Liver (tissue), 3 donors: ENCODE data around the gene UBE2C.

ENCODE experiments used
- EGR1 ChIP-seq, 2 donors: IDR thresholded peaks; 2 replicates each; pipeline ENCODE4 v1.6.1; 2016 to 2018; ENCODE audit warnings: antibody characterized with exemption in 2 of 2, low read depth in 2 of 2
- FOXA1 ChIP-seq: IDR thresholded peaks from 2 replicates; pipeline ENCODE4 v1.6.1; 2016; ENCODE audit warnings: antibody characterized with exemption
- GABPA ChIP-seq, 2 donors: IDR thresholded peaks in 1 of 2; conservative IDR thresholded peaks in 1 of 2; 2 replicates each; pipeline ENCODE4 v1.6.1; 2016; ENCODE audit warnings: antibody characterized with exemption in 2 of 2, mild to moderate bottlenecking in 1 of 2, moderate library complexity in 1 of 2
- RAD21 ChIP-seq, 2 donors: IDR thresholded peaks; 2 replicates each; pipeline ENCODE4 v1.6.1; 2016; ENCODE audit warnings: antibody characterized with exemption in 2 of 2, mild to moderate bottlenecking in 2 of 2
- RXRA ChIP-seq, 2 donors: IDR thresholded peaks; 2 replicates each; pipeline ENCODE4 v1.6.1; 2017 to 2018; ENCODE audit warnings: antibody characterized with exemption in 2 of 2, mild to moderate bottlenecking in 1 of 2
- SP1 ChIP-seq: IDR thresholded peaks from 2 replicates; pipeline ENCODE4 v1.6.1; 2018; ENCODE audit warnings: antibody characterized with exemption, mild to moderate bottlenecking
- TAF1 ChIP-seq: conservative IDR thresholded peaks from 2 replicates; pipeline ENCODE4 v1.6.1; 2016; ENCODE audit warnings: antibody characterized with exemption, mild to moderate bottlenecking
- YY1 ChIP-seq: IDR thresholded peaks from 2 replicates; pipeline ENCODE4 v1.6.1; 2016; ENCODE audit warnings: antibody characterized with exemption, mild to moderate bottlenecking
- TF ChIP-seq, protein P1 (sequence below): fragments of 150-350 bp; IDR thresholded peaks from 2 replicates; pipeline ENCODE4 v1.5.1; 2017; ENCODE audit warnings: improper control_type of control experiment, low read depth, low read length; ENCODE audit not compliant: missing input control
- TF ChIP-seq, protein P2 (sequence below): IDR thresholded peaks from 2 replicates; pipeline ENCODE4 v1.6.1; 2016; ENCODE audit warnings: antibody characterized with exemption
- TF ChIP-seq, protein P3 (sequence below): IDR thresholded peaks from 2 replicates; pipeline ENCODE4 v1.6.1; 2016; ENCODE audit warnings: antibody characterized with exemption, mild to moderate bottlenecking
- TF ChIP-seq, protein P4 (sequence below): IDR thresholded peaks from 2 replicates; pipeline ENCODE4 v1.6.1; 2016; ENCODE audit warnings: antibody characterized with exemption
- donor health status: healthy.
- donor health status: healthy.

DNA sequence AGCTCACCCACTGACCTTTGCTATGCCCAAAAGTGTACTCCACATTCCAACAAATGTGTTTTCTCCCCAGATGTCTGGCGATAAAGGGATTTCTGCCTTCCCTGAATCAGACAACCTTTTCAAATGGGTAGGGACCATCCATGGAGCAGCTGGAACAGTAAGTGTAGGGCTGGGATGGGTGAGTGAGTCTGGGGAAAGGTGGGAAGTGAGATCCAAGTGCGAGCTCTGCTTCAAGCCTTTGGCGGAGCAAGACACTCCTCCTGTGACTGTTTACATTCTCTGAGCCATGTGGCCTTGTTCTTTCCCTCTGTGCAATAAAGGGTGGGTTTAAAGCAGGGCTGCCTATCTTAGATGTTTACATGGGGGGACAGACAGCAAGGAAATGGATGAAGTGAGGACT is 1.9 kb downstream of the UBE2C start:
- TF ChIP-seq, protein P1, sequence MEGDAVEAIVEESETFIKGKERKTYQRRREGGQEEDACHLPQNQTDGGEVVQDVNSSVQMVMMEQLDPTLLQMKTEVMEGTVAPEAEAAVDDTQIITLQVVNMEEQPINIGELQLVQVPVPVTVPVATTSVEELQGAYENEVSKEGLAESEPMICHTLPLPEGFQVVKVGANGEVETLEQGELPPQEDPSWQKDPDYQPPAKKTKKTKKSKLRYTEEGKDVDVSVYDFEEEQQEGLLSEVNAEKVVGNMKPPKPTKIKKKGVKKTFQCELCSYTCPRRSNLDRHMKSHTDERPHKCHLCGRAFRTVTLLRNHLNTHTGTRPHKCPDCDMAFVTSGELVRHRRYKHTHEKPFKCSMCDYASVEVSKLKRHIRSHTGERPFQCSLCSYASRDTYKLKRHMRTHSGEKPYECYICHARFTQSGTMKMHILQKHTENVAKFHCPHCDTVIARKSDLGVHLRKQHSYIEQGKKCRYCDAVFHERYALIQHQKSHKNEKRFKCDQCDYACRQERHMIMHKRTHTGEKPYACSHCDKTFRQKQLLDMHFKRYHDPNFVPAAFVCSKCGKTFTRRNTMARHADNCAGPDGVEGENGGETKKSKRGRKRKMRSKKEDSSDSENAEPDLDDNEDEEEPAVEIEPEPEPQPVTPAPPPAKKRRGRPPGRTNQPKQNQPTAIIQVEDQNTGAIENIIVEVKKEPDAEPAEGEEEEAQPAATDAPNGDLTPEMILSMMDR = no peak
- TF ChIP-seq RXRA (IDR thresholded peaks at IDR 0.05) (no peak), GABPA (IDR thresholded peaks at IDR 0.05 in 1 of 2, conservative IDR thresholded peaks at IDR 0.05 in 1 of 2) (no peak), SP1 (no peak), YY1 (no peak), TAF1 (no peak), EGR1 (IDR thresholded peaks at IDR 0.05; ENCODE audit: low read depth in 2 of 2) (no peak), RAD21 (IDR thresholded peaks at IDR 0.05) (no peak), FOXA1 (no peak)
- TF ChIP-seq, protein P2, sequence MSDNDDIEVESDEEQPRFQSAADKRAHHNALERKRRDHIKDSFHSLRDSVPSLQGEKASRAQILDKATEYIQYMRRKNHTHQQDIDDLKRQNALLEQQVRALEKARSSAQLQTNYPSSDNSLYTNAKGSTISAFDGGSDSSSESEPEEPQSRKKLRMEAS = no peak
- TF ChIP-seq, protein P3, sequence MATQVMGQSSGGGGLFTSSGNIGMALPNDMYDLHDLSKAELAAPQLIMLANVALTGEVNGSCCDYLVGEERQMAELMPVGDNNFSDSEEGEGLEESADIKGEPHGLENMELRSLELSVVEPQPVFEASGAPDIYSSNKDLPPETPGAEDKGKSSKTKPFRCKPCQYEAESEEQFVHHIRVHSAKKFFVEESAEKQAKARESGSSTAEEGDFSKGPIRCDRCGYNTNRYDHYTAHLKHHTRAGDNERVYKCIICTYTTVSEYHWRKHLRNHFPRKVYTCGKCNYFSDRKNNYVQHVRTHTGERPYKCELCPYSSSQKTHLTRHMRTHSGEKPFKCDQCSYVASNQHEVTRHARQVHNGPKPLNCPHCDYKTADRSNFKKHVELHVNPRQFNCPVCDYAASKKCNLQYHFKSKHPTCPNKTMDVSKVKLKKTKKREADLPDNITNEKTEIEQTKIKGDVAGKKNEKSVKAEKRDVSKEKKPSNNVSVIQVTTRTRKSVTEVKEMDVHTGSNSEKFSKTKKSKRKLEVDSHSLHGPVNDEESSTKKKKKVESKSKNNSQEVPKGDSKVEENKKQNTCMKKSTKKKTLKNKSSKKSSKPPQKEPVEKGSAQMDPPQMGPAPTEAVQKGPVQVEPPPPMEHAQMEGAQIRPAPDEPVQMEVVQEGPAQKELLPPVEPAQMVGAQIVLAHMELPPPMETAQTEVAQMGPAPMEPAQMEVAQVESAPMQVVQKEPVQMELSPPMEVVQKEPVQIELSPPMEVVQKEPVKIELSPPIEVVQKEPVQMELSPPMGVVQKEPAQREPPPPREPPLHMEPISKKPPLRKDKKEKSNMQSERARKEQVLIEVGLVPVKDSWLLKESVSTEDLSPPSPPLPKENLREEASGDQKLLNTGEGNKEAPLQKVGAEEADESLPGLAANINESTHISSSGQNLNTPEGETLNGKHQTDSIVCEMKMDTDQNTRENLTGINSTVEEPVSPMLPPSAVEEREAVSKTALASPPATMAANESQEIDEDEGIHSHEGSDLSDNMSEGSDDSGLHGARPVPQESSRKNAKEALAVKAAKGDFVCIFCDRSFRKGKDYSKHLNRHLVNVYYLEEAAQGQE = no peak
- TF ChIP-seq, protein P4, sequence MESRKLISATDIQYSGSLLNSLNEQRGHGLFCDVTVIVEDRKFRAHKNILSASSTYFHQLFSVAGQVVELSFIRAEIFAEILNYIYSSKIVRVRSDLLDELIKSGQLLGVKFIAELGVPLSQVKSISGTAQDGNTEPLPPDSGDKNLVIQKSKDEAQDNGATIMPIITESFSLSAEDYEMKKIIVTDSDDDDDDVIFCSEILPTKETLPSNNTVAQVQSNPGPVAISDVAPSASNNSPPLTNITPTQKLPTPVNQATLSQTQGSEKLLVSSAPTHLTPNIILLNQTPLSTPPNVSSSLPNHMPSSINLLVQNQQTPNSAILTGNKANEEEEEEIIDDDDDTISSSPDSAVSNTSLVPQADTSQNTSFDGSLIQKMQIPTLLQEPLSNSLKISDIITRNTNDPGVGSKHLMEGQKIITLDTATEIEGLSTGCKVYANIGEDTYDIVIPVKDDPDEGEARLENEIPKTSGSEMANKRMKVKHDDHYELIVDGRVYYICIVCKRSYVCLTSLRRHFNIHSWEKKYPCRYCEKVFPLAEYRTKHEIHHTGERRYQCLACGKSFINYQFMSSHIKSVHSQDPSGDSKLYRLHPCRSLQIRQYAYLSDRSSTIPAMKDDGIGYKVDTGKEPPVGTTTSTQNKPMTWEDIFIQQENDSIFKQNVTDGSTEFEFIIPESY = no peak
